Erythroblast (primary cell): ENCODE measurements around the gene POLD3.

ENCODE experiments used
- GATA1 ChIP-seq: IDR thresholded peaks from 2 replicates; pipeline ENCODE4 v1.6.1; 2011; ENCODE audit warnings: low read depth, mild to moderate bottlenecking, control low read depth, low read length, moderate library complexity
- POLR2A ChIP-seq: IDR thresholded peaks from 2 replicates; pipeline ENCODE4 v1.6.1; 2011; ENCODE audit warnings: mild to moderate bottlenecking, low read length

- TF ChIP-seq POLR2A (no peak), GATA1 (no peak)
Observed at GRCh38 chr11:74670171-74670570, 77.8 kb downstream of the POLD3 start.
